Natural killer cell (primary cell): ENCODE measurements around the gene MRPS16. TPM values are rescaled to one million over a fixed set of nuclear protein-coding genes. Genes with fewer than 3 reads are reported as not detected.

Source experiments
- ATAC-seq, 3 donors: fragments of 150-1000 bp in 2 of 3; fragments of 200-7000 bp in 1 of 3; cut with Tn5 transposase; 1 replicate in 1 of 3; 2 replicates in 2 of 3; pipeline ENCODE4 v1.10.0; 2021; ENCODE audit warnings: mild to moderate bottlenecking in 2 of 3, moderate library complexity in 2 of 3
- DNase-seq, 2 donors: peaks; one replicate each; pipeline versions ENCODE4 v3.0.0 to v3.0.0-alpha.2; 2013 to 2021; ENCODE audit warnings: mixed read lengths in 1 of 2
- H3K27ac ChIP-seq: one replicate; pipeline ENCODE4 v1.5.1; 2013; ENCODE audit warnings: mild to moderate bottlenecking, low read length
- H3K27me3 ChIP-seq: one replicate; pipeline ENCODE4 v1.6.1; 2013; ENCODE audit warnings: low read length; ENCODE audit not compliant: control insufficient read depth, insufficient read depth
- H3K36me3 ChIP-seq: one replicate; pipeline ENCODE4 v1.6.1; 2013; ENCODE audit warnings: low read length; ENCODE audit not compliant: control insufficient read depth, insufficient read depth
- H3K4me1 ChIP-seq: one replicate; pipeline ENCODE4 v1.6.1; 2013; ENCODE audit warnings: low read length; ENCODE audit not compliant: control insufficient read depth, insufficient read depth
- H3K4me3 ChIP-seq: one replicate; pipeline ENCODE4 v1.5.1; 2013; ENCODE audit warnings: low read length
- H3K9me3 ChIP-seq: one replicate; pipeline ENCODE4 v1.6.1; 2013; ENCODE audit warnings: low read length; ENCODE audit not compliant: control insufficient read depth, insufficient read depth
- H3K27ac Mint-ChIP-seq, 2 donors: one replicate each; pipeline ENCODE4 v1.8.0; 2022; ENCODE audit warnings: mild to moderate bottlenecking in 2 of 2, mixed read lengths in 2 of 2, moderate library complexity in 1 of 2
- H3K27me3 Mint-ChIP-seq, 2 donors: one replicate each; pipeline ENCODE4 v1.8.0; 2022; ENCODE audit warnings: low read depth in 2 of 2, mixed read lengths in 2 of 2
- H3K36me3 Mint-ChIP-seq: one replicate; pipeline ENCODE4 v1.8.0; 2022; ENCODE audit warnings: mixed read lengths
- H3K4me1 Mint-ChIP-seq, 2 donors: one replicate each; pipeline ENCODE4 v1.8.0; 2022; ENCODE audit warnings: mixed read lengths in 2 of 2
- H3K4me3 Mint-ChIP-seq: one replicate; pipeline ENCODE4 v1.8.0; 2022; ENCODE audit warnings: mild to moderate bottlenecking, moderate library complexity, mixed read lengths
- H3K9me3 Mint-ChIP-seq, 2 donors: one replicate each; pipeline ENCODE4 v1.8.0; 2022; ENCODE audit warnings: mixed read lengths in 2 of 2
- WGBS: methylation state at CpG from one replicate; pipeline ENCODE4 v1.1.7; 2013; ENCODE audit warnings: missing lambda C conversion rate; ENCODE audit not compliant: insufficient coverage; 5-methylcytosine and 5-hydroxymethylcytosine counted together
- intact Hi-C: fragments of 100-400 bp; cut with micrococcal nuclease; formaldehyde crosslinking; loops from one replicate; pipeline ENCODE4 v1.14.2; 2022
- total RNA-seq, 4 donors: library from RNA; stranded (reverse); fragments of 120-200 nt in 1 of 4; gene quantifications; one replicate each; pipeline versions ENCODE4 v1.2.3 to v1.2.4, GENCODE V29; 2013 to 2022
- TF ChIP-seq, protein P1 (sequence below): fragments of 200-600 bp; IDR thresholded peaks from one replicate; pipeline ENCODE4 v1.8.0; 2022; ENCODE audit warnings: antibody characterized with exemption

The MRPS16 gene
- total RNA-seq, 3 donors from 2014 or later (not counting 1 experiment from before 2014, with no cell fraction given) = 28.2 to 39.4 (median 31.4) TPM

DNA sequence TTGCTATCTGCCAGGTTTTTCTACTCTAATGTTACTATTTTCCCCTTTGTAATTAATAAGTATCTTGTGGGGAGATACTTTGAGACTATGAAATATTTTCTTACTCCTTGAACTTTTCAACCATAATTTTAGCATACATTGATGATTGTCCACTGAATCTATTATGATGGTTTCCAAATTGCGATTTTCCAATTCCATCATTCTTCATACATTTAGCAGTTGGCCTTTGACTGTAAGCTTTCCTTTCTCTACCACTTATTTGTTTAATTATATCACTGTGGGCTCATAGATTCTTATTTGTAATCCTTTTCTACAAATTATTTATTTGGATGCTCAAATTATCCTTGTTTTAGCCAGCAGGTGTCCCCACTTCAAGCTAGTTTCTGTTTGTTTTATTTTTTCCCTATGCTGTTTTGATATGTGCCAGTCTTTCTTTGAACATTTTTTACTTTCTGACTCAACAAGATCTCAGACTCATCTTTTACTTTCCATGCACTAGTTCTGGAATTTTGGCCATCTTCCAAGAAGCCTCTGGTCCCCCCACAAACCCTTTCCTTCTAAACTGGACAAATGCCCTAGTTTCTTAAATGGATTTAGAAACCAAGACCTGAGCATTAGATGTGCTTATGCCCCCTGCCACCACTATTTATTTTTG, 11.4 kb upstream of the MRPS16 start:
- TF ChIP-seq, protein P1, sequence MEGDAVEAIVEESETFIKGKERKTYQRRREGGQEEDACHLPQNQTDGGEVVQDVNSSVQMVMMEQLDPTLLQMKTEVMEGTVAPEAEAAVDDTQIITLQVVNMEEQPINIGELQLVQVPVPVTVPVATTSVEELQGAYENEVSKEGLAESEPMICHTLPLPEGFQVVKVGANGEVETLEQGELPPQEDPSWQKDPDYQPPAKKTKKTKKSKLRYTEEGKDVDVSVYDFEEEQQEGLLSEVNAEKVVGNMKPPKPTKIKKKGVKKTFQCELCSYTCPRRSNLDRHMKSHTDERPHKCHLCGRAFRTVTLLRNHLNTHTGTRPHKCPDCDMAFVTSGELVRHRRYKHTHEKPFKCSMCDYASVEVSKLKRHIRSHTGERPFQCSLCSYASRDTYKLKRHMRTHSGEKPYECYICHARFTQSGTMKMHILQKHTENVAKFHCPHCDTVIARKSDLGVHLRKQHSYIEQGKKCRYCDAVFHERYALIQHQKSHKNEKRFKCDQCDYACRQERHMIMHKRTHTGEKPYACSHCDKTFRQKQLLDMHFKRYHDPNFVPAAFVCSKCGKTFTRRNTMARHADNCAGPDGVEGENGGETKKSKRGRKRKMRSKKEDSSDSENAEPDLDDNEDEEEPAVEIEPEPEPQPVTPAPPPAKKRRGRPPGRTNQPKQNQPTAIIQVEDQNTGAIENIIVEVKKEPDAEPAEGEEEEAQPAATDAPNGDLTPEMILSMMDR = peak; percentile 34
- H3K4me3 Mint-ChIP-seq = no peak overlapping the region
- intact Hi-C loops = loop anchor here (1.0 kb wide), 1 partner anchor 380 kb away; no protein-coding TSS in a partner anchor
- H3K27ac Mint-ChIP-seq = no peak overlapping the region
- ATAC-seq (no peak), DNase-seq (peak in 1 of 2 donors; percentile 29)
- no peak overlapping the region for H3K27ac ChIP-seq
- no CpG with 5 or more reads among the region's 1 CpG for WGBS
- no peaks in the 10 kb centered on the region for H3K36me3 ChIP-seq
- no peaks in the 10 kb centered on the region for H3K4me1 ChIP-seq
- H3K36me3 Mint-ChIP-seq = peaks cover 6% of the 10 kb centered on the region
- H3K27me3 Mint-ChIP-seq = peaks cover 0 to 13% of the 10 kb centered on the region in 2 donors
- H3K27me3 ChIP-seq = no peaks in the 10 kb centered on the region
- H3K4me3 ChIP-seq = no peak overlapping the region
- H3K4me1 Mint-ChIP-seq = no peaks in the 10 kb centered on the region
- H3K9me3 Mint-ChIP-seq = peaks cover under 1 to 3% of the 10 kb centered on the region in 2 donors
- H3K9me3 ChIP-seq = peaks cover 2% of the 10 kb centered on the region

DNA sequence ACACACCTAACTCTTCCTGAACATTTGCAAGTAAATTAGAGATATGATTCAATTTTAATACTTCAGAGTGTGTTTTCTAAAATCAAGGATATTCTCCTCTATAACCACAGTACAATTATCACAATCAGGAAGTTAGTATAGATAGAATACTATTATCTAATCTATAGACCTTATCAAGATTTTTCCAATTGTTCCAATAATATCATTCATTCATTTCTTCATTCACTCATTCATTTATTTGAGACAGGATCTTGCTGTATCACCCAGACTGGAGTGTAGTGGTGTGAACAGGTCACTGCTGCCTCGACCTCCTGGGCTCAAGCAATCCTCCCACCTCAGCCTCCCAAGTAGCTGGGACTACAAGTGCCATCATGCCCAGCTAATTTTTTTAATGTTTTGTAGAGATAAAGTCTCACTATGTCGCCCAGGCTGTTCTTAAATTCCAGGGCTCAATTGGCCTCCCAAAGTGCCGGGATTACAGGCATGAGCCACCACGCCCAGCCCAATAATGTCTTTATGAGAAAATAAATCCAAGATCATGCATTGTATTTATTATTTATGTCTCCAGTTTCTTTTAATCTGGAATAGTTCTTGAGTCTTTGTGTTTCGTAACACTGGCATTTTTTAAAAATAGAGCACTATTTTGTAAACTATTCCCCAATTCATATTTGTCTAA, 10.6 kb upstream of the MRPS16 start:
- Mint-ChIP-seq H3K9me3 (peaks cover 2 to 5% of the 10 kb centered on the region in 2 donors), H3K27me3 (peaks cover 0 to 13% of the 10 kb centered on the region in 2 donors), H3K4me3 (no peak overlapping the region), H3K4me1 (no peaks in the 10 kb centered on the region), H3K27ac (no peak overlapping the region), H3K36me3 (peaks cover 8% of the 10 kb centered on the region)
- Histone ChIP-seq H3K27me3 (no peaks in the 10 kb centered on the region), H3K4me1 (no peaks in the 10 kb centered on the region), H3K4me3 (no peak overlapping the region), H3K9me3 (peaks cover 5% of the 10 kb centered on the region), H3K36me3 (no peaks in the 10 kb centered on the region), H3K27ac (no peak overlapping the region)
- DNase-seq (no peak), ATAC-seq (no peak)
- intact Hi-C loops = no loop called here
- 100% methylated on average over 2 of the region's 5 CpGs for WGBS
- TF ChIP-seq, protein P1 = no peak

DNA sequence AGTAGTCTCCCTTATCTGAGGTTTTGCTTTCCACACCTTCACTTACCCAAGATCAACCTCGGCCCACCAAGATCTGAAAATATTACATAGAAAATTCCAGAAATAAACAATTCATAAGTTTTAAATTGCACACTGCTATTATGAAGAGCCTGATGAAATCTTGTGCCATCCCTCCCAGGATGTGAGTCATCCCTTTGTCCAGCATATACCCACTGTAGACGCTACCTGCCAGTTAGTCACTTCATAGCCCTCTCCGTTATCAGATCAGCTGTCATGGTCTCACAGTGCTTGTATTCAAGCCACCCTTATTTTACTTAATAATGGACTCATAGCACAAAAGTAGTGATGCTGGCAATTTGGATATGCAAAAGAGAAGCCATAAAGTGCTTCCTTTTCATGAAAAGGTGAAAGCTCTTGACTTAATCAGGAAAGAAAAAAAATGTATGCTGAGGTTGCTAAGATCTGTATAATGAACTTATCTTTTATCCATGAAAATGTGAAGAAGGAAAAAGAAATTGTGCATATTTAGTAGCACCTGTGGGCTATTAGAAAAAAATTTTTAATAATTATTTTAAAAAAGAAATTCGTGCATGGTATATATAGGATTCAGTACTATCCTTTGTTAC, 9.8 kb upstream of the MRPS16 start:
- Histone ChIP-seq H3K9me3 (peaks cover 5% of the 10 kb centered on the region), H3K27ac (no peak overlapping the region), H3K36me3 (no peaks in the 10 kb centered on the region), H3K4me3 (no peak overlapping the region), H3K27me3 (no peaks in the 10 kb centered on the region), H3K4me1 (no peaks in the 10 kb centered on the region)
- DNase-seq (no peak), ATAC-seq (no peak)
- H3K27ac Mint-ChIP-seq = no peak overlapping the region
- TF ChIP-seq, protein P1 = no peak
- peaks cover 2 to 5% of the 10 kb centered on the region in 2 donors for H3K9me3 Mint-ChIP-seq
- no peak overlapping the region for H3K4me3 Mint-ChIP-seq
- WGBS = 80% methylated on average over 4 of the region's 4 CpGs
- H3K27me3 Mint-ChIP-seq = peaks cover 0 to 13% of the 10 kb centered on the region in 2 donors
- H3K4me1 Mint-ChIP-seq = no peaks in the 10 kb centered on the region
- H3K36me3 Mint-ChIP-seq = peaks cover 8% of the 10 kb centered on the region
- intact Hi-C loops = no loop called here
